Tibial artery (tissue), 4 donors: ENCODE data around the gene P3H4.

Experiments used
- DNase-seq, 2 donors: peaks; one replicate each; pipeline ENCODE4 v3.0.0-alpha.2; 2019
- H3K27ac ChIP-seq, 2 donors: fragments of 200-600 bp; sonication (generic) in 1 of 2; 1 replicate in 1 of 2; 2 replicates in 1 of 2; pipeline ENCODE4 v1.5.1; 2018 to 2019; ENCODE audit warnings: mild to moderate bottlenecking in 1 of 2
- H3K27me3 ChIP-seq, 2 donors: fragments of 200-600 bp; sonication (generic) in 1 of 2; one replicate each; pipeline versions ENCODE4 v1.5.1 to v1.6.0; 2016 to 2019
- H3K36me3 ChIP-seq, 3 donors: fragments of 200-600 bp; sonication (generic) in 2 of 3; one replicate each; pipeline ENCODE4 v1.5.1; 2016 to 2019; ENCODE audit warnings: mild to moderate bottlenecking in 2 of 3
- H3K4me1 ChIP-seq, 4 donors: fragments of 200-600 bp; sonication (generic) in 2 of 4; 1 replicate in 3 of 4; 2 replicates in 1 of 4; pipeline ENCODE4 v1.5.1; 2016 to 2019
- H3K4me3 ChIP-seq, 2 donors: fragments of 200-600 bp; sonication (generic) in 1 of 2; 1 replicate in 1 of 2; 2 replicates in 1 of 2; pipeline ENCODE4 v1.5.1; 2018 to 2019; ENCODE audit warnings: mild to moderate bottlenecking in 2 of 2
- H3K9me3 ChIP-seq, 3 donors: fragments of 200-600 bp; sonication (generic) in 1 of 3; one replicate each; pipeline ENCODE4 v1.5.1; 2016 to 2019
- CTCF ChIP-seq, 2 experiments: fragments of 200-600 bp in 1 of 2; fragments of 450-650 bp in 1 of 2; IDR thresholded peaks; one replicate each; pipeline ENCODE4 v1.5.1; 2017 to 2019; ENCODE audit warnings: antibody characterized with exemption in 2 of 2, mild to moderate bottlenecking in 1 of 2, moderate library complexity in 1 of 2
- intact Hi-C: fragments of 100-400 bp; cut with DNase I; formaldehyde crosslinking; loops from one replicate; pipeline ENCODE4 v1.15.0; 2023; ENCODE audit warnings: low total_unique reads

P3H4 gene

DNA sequence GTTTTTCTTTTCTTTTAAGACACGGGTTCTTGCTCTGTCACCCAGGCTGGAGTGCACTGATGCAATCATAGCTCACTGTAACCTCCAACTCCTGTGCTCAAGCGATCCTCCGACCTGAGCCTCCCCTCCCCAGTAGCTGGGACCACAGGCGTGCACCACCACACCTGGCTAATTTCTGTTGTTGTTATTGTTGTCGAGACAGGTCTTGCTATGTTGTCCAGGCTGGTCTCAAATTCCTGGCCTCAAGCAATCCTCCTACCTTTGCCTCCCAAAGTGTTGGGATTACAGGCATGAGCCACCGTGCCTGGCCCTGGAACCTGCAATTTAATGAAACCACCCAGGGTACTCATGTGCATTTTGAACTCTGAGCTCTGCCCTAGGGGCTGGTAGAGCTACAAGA, 49.4 kb downstream of the P3H4 start:
- no peak overlapping the region for H3K4me3 ChIP-seq
- no peaks in the 10 kb centered on the region for H3K4me1 ChIP-seq
- no peaks in the 10 kb centered on the region for H3K27me3 ChIP-seq
- TF ChIP-seq CTCF (IDR thresholded peaks at IDR 0.05) = no peak
- H3K9me3 ChIP-seq = no peaks in the 10 kb centered on the region
- peaks cover 8 to 96% (median 40%) of the 10 kb centered on the region in 3 donors for H3K36me3 ChIP-seq
- intact Hi-C loops = no loop called here
- no peak overlapping the region for H3K27ac ChIP-seq
- DNase-seq = no peak

DNA sequence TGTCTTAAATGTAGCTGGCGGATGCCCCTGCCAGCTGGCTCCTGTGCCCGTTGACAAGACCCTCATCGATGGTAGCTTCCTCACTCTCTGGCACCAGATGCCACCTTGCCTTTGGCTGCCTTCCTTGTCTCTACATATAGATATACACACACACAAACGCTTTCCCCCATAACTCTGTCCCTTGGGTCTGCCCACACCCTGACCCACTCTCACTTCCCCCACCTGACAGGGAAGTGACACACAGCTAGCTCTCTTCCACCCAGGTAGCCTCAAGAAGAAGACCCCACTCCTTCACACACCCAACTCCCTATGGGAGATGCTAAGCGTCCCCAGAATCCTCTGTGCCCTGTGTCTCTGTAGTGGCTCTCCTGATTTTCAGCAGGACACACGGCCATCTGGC, 50.9 kb downstream of the P3H4 start:
- DNase-seq = no peak
- H3K4me3 ChIP-seq = no peak overlapping the region
- peaks cover 8 to 99% (median 40%) of the 10 kb centered on the region in 3 donors for H3K36me3 ChIP-seq
- no peaks in the 10 kb centered on the region for H3K4me1 ChIP-seq
- H3K9me3 ChIP-seq = no peaks in the 10 kb centered on the region
- TF ChIP-seq CTCF (IDR thresholded peaks at IDR 0.05) = no peak
- intact Hi-C loops = no loop called here
- no peak overlapping the region for H3K27ac ChIP-seq
- no peaks in the 10 kb centered on the region for H3K27me3 ChIP-seq

GRCh38 chr17:41758601-41759000, 53.1 kb downstream of the P3H4 start:
- intact Hi-C loops = no loop called here
- DNase-seq = no peak

DNA sequence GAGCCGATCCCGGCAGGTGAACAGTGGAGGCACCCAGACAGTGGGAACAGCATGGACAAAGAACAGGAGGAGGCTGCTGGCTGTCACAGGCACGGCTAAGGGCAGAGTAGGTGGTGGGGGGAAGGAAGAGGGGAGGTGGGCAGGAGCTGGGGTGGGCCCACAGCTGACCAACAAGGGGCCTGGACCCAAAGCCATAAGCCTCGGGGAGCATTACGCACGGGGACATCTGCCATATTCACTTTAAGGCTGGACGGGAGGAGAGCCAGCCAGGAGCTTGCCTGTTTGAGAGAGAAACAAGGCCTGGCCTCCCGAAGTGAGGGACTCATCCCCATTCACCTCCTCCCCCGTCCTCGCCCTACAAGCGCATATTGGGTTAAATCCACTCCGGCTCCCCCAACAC, 57.7 kb downstream of the P3H4 start:
- DNase-seq = no peak
- intact Hi-C loops = no loop called here
- H3K36me3 ChIP-seq = peaks cover 0 to 55% (median 14%) of the 10 kb centered on the region in 3 donors

More at GRCh38 chr17:41758601-41759000, 53.1 kb downstream of the P3H4 start:
- Histone ChIP-seq H3K27me3 (no peaks in the 10 kb centered on the region), H3K27ac (no peak overlapping the region), H3K36me3 (peaks cover 8 to 99% (median 31%) of the 10 kb centered on the region in 3 donors), H3K4me3 (no peak overlapping the region), H3K4me1 (no peaks in the 10 kb centered on the region), H3K9me3 (no peaks in the 10 kb centered on the region)
- no peak for TF ChIP-seq CTCF (IDR thresholded peaks at IDR 0.05)

More for the DNA sequence above, 57.7 kb downstream of the P3H4 start:
- TF ChIP-seq CTCF (IDR thresholded peaks at IDR 0.05) = no peak
- no peak overlapping the region for H3K27ac ChIP-seq
- no peaks in the 10 kb centered on the region for H3K4me1 ChIP-seq
- no peaks in the 10 kb centered on the region for H3K27me3 ChIP-seq
- no peak overlapping the region for H3K4me3 ChIP-seq
- no peaks in the 10 kb centered on the region for H3K9me3 ChIP-seq
